Progenitor cell of endocrine pancreas (in vitro differentiated cells): ENCODE results near the gene MPPE1. TPM values are rescaled to one million over a fixed set of nuclear protein-coding genes. Genes with fewer than 3 reads are reported as not detected.
"Not testable (repeated sequence)": the region's sequence is repeated elsewhere in the genome, so short reads cannot be mapped to it uniquely, and the experiment has no call there.

Experiments
- DNase-seq: peaks from one replicate; pipeline ENCODE4 v3.0.0; 2021; ENCODE audit warnings: low spot score; ENCODE audit not compliant: unreplicated experiment
- H3K27ac Mint-ChIP-seq: 2 replicates; pipeline ENCODE4 v1.8.0; 2021; ENCODE audit warnings: mild to moderate bottlenecking, moderate library complexity, mixed read lengths
- H3K27me3 Mint-ChIP-seq: 2 replicates; pipeline ENCODE4 v1.8.0; 2021; ENCODE audit warnings: mixed read lengths
- H3K36me3 Mint-ChIP-seq: 2 replicates; pipeline ENCODE4 v1.8.0; 2022; ENCODE audit warnings: mixed read lengths; ENCODE audit not compliant: insufficient read depth
- H3K4me1 Mint-ChIP-seq: 2 replicates; pipeline ENCODE4 v1.8.0; 2021; ENCODE audit warnings: low read depth, mixed read lengths
- H3K4me3 Mint-ChIP-seq: 2 replicates; pipeline ENCODE4 v1.8.0; 2021; ENCODE audit warnings: low read depth, mild to moderate bottlenecking, moderate library complexity, mixed read lengths
- H3K9me3 Mint-ChIP-seq: 2 replicates; pipeline ENCODE4 v1.8.0; 2021; ENCODE audit warnings: low read depth, mixed read lengths
- CTCF ChIP-seq: fragments of 200-600 bp; sonication (generic); IDR thresholded peaks from one replicate; pipeline ENCODE4 v1.5.0; 2021; ENCODE audit warnings: antibody characterized with exemption, mild to moderate bottlenecking; ENCODE audit not compliant: unreplicated experiment
- total RNA-seq: library from RNA; stranded (reverse); gene quantifications from 2 replicates; pipeline ENCODE4 v1.2.1, GENCODE V29; 2021

MPPE1 gene
- total RNA-seq, 1 donor from 2014 or later = 27.4 TPM

DNA sequence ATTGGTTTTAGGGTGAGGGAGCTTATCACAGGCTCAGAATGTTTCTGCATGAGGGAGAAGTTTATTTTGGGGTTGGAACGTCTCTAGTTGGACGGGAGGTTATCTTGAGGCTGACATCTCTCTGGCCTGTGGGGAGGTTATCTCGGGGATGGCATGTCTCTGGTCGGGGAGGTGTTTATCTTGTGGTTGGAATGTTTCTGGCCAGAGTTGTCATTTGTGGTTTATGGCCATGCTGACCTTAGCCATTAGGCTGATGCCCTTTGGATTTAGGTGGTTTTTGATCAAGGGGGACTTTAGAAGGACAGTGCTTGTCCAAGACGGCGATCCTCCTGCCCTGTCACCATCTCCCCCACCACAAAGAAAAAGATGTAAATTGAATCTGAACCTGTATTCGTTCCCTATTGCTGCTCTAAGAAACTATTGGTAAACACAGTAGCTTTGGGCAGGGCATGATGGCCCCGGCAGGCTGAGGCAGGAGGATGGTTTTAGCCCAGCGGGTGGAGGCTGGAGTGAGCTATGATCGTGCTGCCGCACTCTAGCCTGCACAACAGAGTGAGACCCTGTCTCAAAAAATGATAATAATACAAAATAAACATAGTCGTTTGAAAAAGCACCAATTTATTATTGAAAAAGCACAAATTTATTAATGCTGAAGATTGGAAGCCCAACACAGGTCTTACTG lies 17.8 kb upstream of the MPPE1 start:
- Mint-ChIP-seq H3K9me3 (no peaks in the 10 kb centered on the region), H3K27ac (no peak overlapping the region), H3K4me1 (peaks cover 4% of the 10 kb centered on the region), H3K4me3 (no peak overlapping the region), H3K27me3 (no peaks in the 10 kb centered on the region), H3K36me3 (no peaks in the 10 kb centered on the region)
- TF ChIP-seq CTCF = no peak
- DNase-seq = no peak

DNA sequence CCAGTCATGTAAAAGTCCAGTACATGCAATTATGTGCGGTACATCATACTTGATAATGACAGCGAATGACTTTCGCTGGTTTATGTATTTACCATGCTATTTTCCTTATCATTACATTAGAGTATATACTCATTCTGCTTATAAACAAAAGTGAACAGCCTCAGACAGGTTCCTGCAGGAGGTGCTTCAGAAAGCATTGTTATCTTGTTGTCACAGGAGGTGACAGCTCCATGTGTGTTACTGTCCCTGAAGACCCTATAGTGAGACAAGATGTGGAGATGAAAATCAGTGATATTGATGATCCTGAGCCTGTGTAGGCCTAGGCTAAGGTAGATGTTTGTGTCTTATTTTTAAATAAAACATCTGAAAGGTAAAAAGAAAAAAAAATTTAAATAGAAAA lies 15.3 kb upstream of the MPPE1 start:
- no peak for TF ChIP-seq CTCF
- no peak overlapping the region for H3K4me3 Mint-ChIP-seq
- no peaks in the 10 kb centered on the region for H3K27me3 Mint-ChIP-seq
- peaks cover 4% of the 10 kb centered on the region for H3K4me1 Mint-ChIP-seq
- no peaks in the 10 kb centered on the region for H3K9me3 Mint-ChIP-seq
- DNase-seq = no peak
- no peaks in the 10 kb centered on the region for H3K36me3 Mint-ChIP-seq
- no peak overlapping the region for H3K27ac Mint-ChIP-seq

DNA sequence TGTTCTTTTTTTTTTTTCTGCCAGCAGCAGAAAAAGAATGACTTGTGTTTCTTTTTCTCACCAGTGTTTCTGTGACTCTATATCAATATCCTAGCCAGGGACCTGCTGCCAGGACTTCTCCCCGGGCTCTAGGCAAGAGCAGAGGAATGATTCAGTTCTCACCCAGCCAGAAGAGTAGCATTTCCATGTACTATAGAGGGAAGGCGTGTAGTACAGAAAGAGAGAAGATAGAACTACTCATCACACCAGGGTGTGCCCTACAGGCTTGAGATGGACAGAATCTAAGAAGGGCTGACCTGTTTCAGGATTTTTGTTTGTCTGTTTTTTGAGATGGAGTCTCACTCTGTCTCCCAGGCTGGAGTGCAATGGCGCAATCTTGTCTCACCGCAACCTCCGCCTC lies 11.4 kb upstream of the MPPE1 start:
- H3K4me3 Mint-ChIP-seq, DNase-seq, H3K27me3 Mint-ChIP-seq, H3K4me1 Mint-ChIP-seq, H3K27ac Mint-ChIP-seq, H3K36me3 Mint-ChIP-seq, H3K9me3 Mint-ChIP-seq: not testable (repeated sequence)

DNA sequence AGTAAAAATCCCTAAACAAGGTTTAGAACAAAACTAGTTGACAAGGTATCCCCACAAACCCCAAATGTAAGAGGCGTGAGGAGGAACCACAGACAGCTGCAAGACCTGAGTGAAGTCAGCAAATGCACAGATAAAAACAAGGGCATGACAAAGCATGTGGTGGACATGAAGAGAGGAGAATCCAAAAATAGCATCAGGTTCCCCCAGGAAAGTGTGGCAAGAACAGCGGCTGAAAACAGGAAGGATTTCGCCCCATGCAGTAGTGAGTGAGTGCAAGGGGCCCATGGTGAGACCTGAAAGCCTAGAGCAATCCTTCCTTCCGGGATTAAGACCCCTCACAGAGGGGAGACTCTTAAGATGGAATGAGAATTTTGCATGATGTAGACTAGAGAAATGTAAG lies 8.8 kb upstream of the MPPE1 start:
- DNase-seq, H3K36me3 Mint-ChIP-seq, H3K27ac Mint-ChIP-seq, H3K27me3 Mint-ChIP-seq, H3K4me3 Mint-ChIP-seq, H3K9me3 Mint-ChIP-seq, H3K4me1 Mint-ChIP-seq: not testable (repeated sequence)

DNA sequence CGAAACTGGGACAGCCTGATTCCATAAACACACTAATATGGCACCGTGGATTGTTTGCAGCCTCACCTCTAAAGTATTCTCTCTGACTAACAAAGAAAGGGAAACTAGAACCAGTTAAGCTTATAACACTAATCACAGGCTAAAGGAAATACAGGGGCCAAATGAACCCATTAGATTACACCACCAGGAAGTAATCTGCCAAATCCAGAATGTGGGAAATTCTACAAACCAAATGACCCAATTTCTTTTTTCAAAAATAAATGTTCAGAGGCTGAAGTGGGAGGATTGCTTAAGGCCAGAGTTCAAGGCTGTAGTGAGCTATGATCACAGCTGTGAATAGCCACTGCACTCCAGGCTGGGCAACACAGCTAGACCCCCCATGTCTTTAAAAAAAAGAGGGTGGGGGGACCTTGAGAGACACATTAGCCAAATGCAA lies 1.5 kb upstream of the MPPE1 start:
- no peak for DNase-seq
- peak overlapping the region; percentile 77 for H3K4me3 Mint-ChIP-seq

DNA sequence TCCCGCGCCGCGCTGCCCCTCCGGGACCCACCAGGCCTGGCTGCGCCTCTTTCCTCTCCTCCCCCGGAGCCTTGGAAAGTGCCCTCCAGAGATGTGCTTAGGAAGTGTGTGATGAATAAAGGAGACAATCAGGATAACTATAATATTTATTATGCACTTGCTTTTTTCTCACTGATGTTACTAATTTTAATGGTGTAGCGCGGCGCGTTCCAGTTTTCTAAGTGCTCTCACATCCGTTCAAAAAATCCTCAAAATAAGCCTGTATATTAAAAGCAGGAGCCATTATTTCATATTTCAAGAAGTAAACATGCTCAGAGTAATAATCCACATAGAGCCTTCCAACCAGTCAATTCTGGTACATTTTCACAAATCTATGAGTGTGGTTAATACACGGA lies 941 bp upstream of the MPPE1 start:
- no peaks in the 10 kb centered on the region for H3K9me3 Mint-ChIP-seq
- H3K4me1 Mint-ChIP-seq = peaks cover 20% of the 10 kb centered on the region
- H3K36me3 Mint-ChIP-seq = no peaks in the 10 kb centered on the region
- no peaks in the 10 kb centered on the region for H3K27me3 Mint-ChIP-seq
- peak overlapping the region; percentile 91 for H3K27ac Mint-ChIP-seq
- DNase-seq = no peak
- TF ChIP-seq CTCF = no peak
- H3K4me3 Mint-ChIP-seq = peak overlapping the region; percentile 77

More for the DNA sequence above, 1.5 kb upstream of the MPPE1 start:
- TF ChIP-seq CTCF = no peak
- Mint-ChIP-seq H3K4me1 (peaks cover 20% of the 10 kb centered on the region), H3K27me3 (no peaks in the 10 kb centered on the region), H3K36me3 (no peaks in the 10 kb centered on the region), H3K27ac (peak overlapping the region; percentile 20), H3K9me3 (no peaks in the 10 kb centered on the region)
